H1 (cell line): ENCODE data around the gene OSM. TPM values are rescaled to one million over a fixed set of nuclear protein-coding genes. Genes with fewer than 3 reads are reported as not detected.

Experiments
- CTCF ChIA-PET: fragments of 300-600 bp; sonication (Branson Sonifier 250); formaldehyde crosslinking; loops from one replicate; lab custom pipeline; 2021; ENCODE audit not compliant: partially characterized antibody; lab: Charles Lee
- POLR2A ChIA-PET: fragments of 300-600 bp; sonication (Branson Sonifier 250); formaldehyde crosslinking; loops from one replicate; lab custom pipeline; 2021; ENCODE audit warnings: inconsistent platforms; ENCODE audit not compliant: partially characterized antibody; lab: Charles Lee
- DNase-seq, 2 experiments: peaks; one replicate each; pipeline versions ENCODE4 v3.0.0 to v3.0.0-alpha.2; 2010 to 2022; ENCODE audit warnings: low spot score in 2 of 2, low read depth in 1 of 2, mixed read lengths in 1 of 2
- FAIRE-seq: peaks from 2 replicates; lab custom pipeline; 2011; peaks lifted over from hg19 to GRCh38; lab: Jason Lieb, UNC
- H2AFZ ChIP-seq: 2 replicates; pipeline ENCODE4 v1.8.1; 2012; ENCODE audit warnings: low read length, inconsistent platforms
- H2AK5ac ChIP-seq: 2 replicates; pipeline ENCODE4 v1.6.1; 2013; ENCODE audit warnings: low read depth, low read length
- H2BK120ac ChIP-seq: replicated peaks from 2 replicates; pipeline ENCODE3; 2013; ENCODE audit warnings: low read depth, low read length, inconsistent platforms
- H2BK12ac ChIP-seq: 2 replicates; pipeline ENCODE4 v1.6.1; 2013; ENCODE audit warnings: low read depth, low read length
- H2BK15ac ChIP-seq: 2 replicates; pipeline ENCODE4 v1.6.1; 2013; ENCODE audit warnings: low read length
- H2BK20ac ChIP-seq: 2 replicates; pipeline ENCODE4 v1.6.1; 2013; ENCODE audit warnings: low read length
- H2BK5ac ChIP-seq: 2 replicates; pipeline ENCODE4 v1.6.1; 2013; ENCODE audit warnings: low read depth, low read length
- H3K14ac ChIP-seq: 2 replicates; pipeline ENCODE4 v1.6.1; 2013; ENCODE audit warnings: inconsistent platforms; ENCODE audit not compliant: insufficient read length
- H3K18ac ChIP-seq: 2 replicates; pipeline ENCODE4 v1.6.1; 2013; ENCODE audit warnings: low read length; ENCODE audit errors: extremely low read depth
- H3K23ac ChIP-seq: 2 replicates; pipeline ENCODE4 v1.6.1; 2013; ENCODE audit warnings: inconsistent platforms; ENCODE audit not compliant: insufficient read length
- H3K23me2 ChIP-seq: 2 replicates; pipeline ENCODE4 v1.6.1; 2013; ENCODE audit warnings: low read depth, low read length
- H3K27ac ChIP-seq: 2 replicates; pipeline ENCODE4 v1.6.1; 2011; ENCODE audit warnings: low read depth, low read length, inconsistent platforms
- H3K27me3 ChIP-seq, 4 experiments: replicated peaks in 1 of 4; 1 replicate in 1 of 4; 2 replicates in 3 of 4; pipeline versions ENCODE4 v1.6.1 to v1.8.1; 2011 to 2013; ENCODE audit warnings: low read length in 3 of 4, mild to moderate bottlenecking in 3 of 4, inconsistent platforms in 2 of 4, mixed read lengths in 2 of 4, moderate library complexity in 1 of 4; ENCODE audit not compliant: control insufficient read depth in 3 of 4, insufficient read depth in 3 of 4; ENCODE audit errors: extremely low read depth in 1 of 4
- H3K36me3 ChIP-seq, 4 experiments: 2 replicates each; pipeline versions ENCODE4 v1.6.1 to v1.8.1; 2011 to 2013; ENCODE audit warnings: mild to moderate bottlenecking in 4 of 4, low read length in 3 of 4, moderate library complexity in 2 of 4, control low read depth in 1 of 4, inconsistent platforms in 1 of 4; ENCODE audit not compliant: insufficient read depth in 4 of 4, control insufficient read depth in 2 of 4
- H3K4ac ChIP-seq: replicated peaks from 2 replicates; pipeline ENCODE3; 2013; ENCODE audit warnings: low read length, low read depth, mixed read lengths, inconsistent platforms; ENCODE audit not compliant: insufficient read length
- H3K4me1 ChIP-seq, 4 experiments: replicated peaks in 1 of 4; 1 replicate in 1 of 4; 2 replicates in 3 of 4; pipeline versions ENCODE4 v1.6.1 to v1.8.1; 2011 to 2013; ENCODE audit warnings: low read length in 3 of 4, inconsistent platforms in 2 of 4, mixed read lengths in 1 of 4; ENCODE audit not compliant: insufficient read depth in 4 of 4, control insufficient read depth in 3 of 4
- H3K4me2 ChIP-seq, 2 experiments: 2 replicates each; pipeline versions ENCODE4 v1.6.1 to v1.8.1; 2011 to 2013; ENCODE audit warnings: low read depth in 2 of 2, low read length in 2 of 2, control low read depth in 1 of 2, inconsistent platforms in 1 of 2, mild to moderate bottlenecking in 1 of 2; ENCODE audit not compliant: insufficient read depth in 1 of 2
- H3K4me3 ChIP-seq, 4 experiments: fragments of 200-600, 300-600 bp in 1 of 4; sonication (generic), shearing (Covaris generic), sonication (Bioruptor Twin) in 1 of 4; 2 replicates each; pipeline versions ENCODE4 v1.5.1 to v1.8.1; 2011 to 2016; ENCODE audit warnings: low read length in 4 of 4, low read depth in 3 of 4, control low read depth in 2 of 4, inconsistent platforms in 2 of 4, mild to moderate bottlenecking in 2 of 4, mixed read lengths in 1 of 4, moderate library complexity in 1 of 4; ENCODE audit not compliant: insufficient read depth in 2 of 4; ENCODE audit errors: extremely low read depth in 1 of 4
- H3K56ac ChIP-seq: replicated peaks from 2 replicates; pipeline ENCODE3; 2013; ENCODE audit warnings: low read depth, mild to moderate bottlenecking, mixed read lengths, low read length, inconsistent platforms; ENCODE audit not compliant: insufficient read length
- H3K79me1 ChIP-seq: 2 replicates; pipeline ENCODE4 v1.6.1; 2013; ENCODE audit warnings: low read depth, low read length, control low read depth
- H3K79me2 ChIP-seq, 2 experiments: 2 replicates each; pipeline versions ENCODE4 v1.6.1 to v1.8.1; 2012 to 2013; ENCODE audit warnings: low read length in 2 of 2, mild to moderate bottlenecking in 2 of 2, inconsistent platforms in 1 of 2; ENCODE audit not compliant: insufficient read depth in 2 of 2, control insufficient read depth in 1 of 2
- H3K9ac ChIP-seq, 4 experiments: replicated peaks in 1 of 4; 1 replicate in 1 of 4; 2 replicates in 3 of 4; pipeline versions ENCODE4 v1.6.1 to v1.8.1; 2011 to 2013; ENCODE audit warnings: low read depth in 3 of 4, low read length in 3 of 4, control low read depth in 2 of 4, mild to moderate bottlenecking in 2 of 4, moderate library complexity in 2 of 4, inconsistent platforms in 1 of 4; ENCODE audit errors: extremely low read depth in 1 of 4
- H3K9me3 ChIP-seq, 2 experiments: 2 replicates each; pipeline versions ENCODE4 v1.6.1 to v1.8.1; 2012 to 2013; ENCODE audit warnings: mild to moderate bottlenecking in 2 of 2, moderate library complexity in 2 of 2, control low read depth in 1 of 2, inconsistent platforms in 1 of 2, low read depth in 1 of 2, low read length in 1 of 2, mixed read lengths in 1 of 2; ENCODE audit not compliant: insufficient read depth in 2 of 2
- H4K20me1 ChIP-seq, 2 experiments: replicated peaks in 1 of 2; 2 replicates each; pipeline versions ENCODE3 to v1.8.1; 2011 to 2013; ENCODE audit warnings: inconsistent platforms in 2 of 2, low read length in 2 of 2, mild to moderate bottlenecking in 1 of 2; ENCODE audit not compliant: insufficient read depth in 2 of 2, control insufficient read depth in 1 of 2
- H4K5ac ChIP-seq: 2 replicates; pipeline ENCODE4 v1.6.1; 2013; ENCODE audit warnings: low read length, low read depth, mixed read lengths, inconsistent platforms; ENCODE audit not compliant: insufficient read length
- H4K8ac ChIP-seq: 2 replicates; pipeline ENCODE4 v1.8.0; 2013; ENCODE audit warnings: mild to moderate bottlenecking, moderate library complexity, low read length, inconsistent platforms; ENCODE audit not compliant: insufficient read depth; ENCODE audit errors: extremely low read depth
- H4K91ac ChIP-seq: replicated peaks from 2 replicates; pipeline ENCODE3; 2013; ENCODE audit warnings: low read length, mixed read lengths, inconsistent platforms; ENCODE audit not compliant: insufficient read length
- CBX5 ChIP-seq: fragments of 300-800, 300-1000 bp; sonication (generic); IDR thresholded peaks from 2 replicates; pipeline ENCODE4 v1.7.1; 2016; ENCODE audit warnings: antibody characterized with exemption, low read length, low read depth
- EP300 ChIP-seq, 2 experiments: IDR thresholded peaks; 1 replicate in 1 of 2; 2 replicates in 1 of 2; pipeline ENCODE4 v1.6.1; 2011 to 2012; ENCODE audit warnings: low read depth in 2 of 2, low read length in 2 of 2, mild to moderate bottlenecking in 2 of 2, borderline replicate concordance in 1 of 2, inconsistent platforms in 1 of 2, moderate library complexity in 1 of 2
- JUND ChIP-seq: IDR thresholded peaks from 2 replicates; pipeline ENCODE4 v1.6.1; 2011; ENCODE audit warnings: mild to moderate bottlenecking, improper control_type of control experiment, low read length
- KDM4A ChIP-seq: IDR thresholded peaks from one replicate; pipeline ENCODE4 v1.7.1; 2012; ENCODE audit warnings: low read depth, mild to moderate bottlenecking, moderate library complexity, low read length, inconsistent platforms; ENCODE audit not compliant: severe bottlenecking
- KDM5A ChIP-seq: fragments of 200-600 bp; IDR thresholded peaks from 2 replicates; pipeline ENCODE4 v1.7.1; 2012; ENCODE audit warnings: mild to moderate bottlenecking, low read length, inconsistent platforms, mixed read lengths
- RNF2 ChIP-seq: fragments of 200-900, 300-1000 bp; sonication (generic); IDR thresholded peaks from 2 replicates; pipeline ENCODE4 v1.7.1; 2016; ENCODE audit warnings: borderline replicate concordance, low read depth, mild to moderate bottlenecking, antibody characterized with exemption, low read length; ENCODE audit not compliant: poor library complexity, severe bottlenecking; ENCODE audit errors: missing control alignments
- SP4 ChIP-seq: IDR thresholded peaks from 2 replicates; pipeline ENCODE4 v1.6.1; 2012; ENCODE audit warnings: low read length, inconsistent platforms
- TAF7 ChIP-seq: optimal IDR thresholded peaks from 2 replicates; pipeline ENCODE3; 2011; ENCODE audit warnings: low read depth, mild to moderate bottlenecking, inconsistent platforms, low read length, moderate library complexity, borderline replicate concordance
- WGBS, 2 experiments: shearing (Covaris generic) in 1 of 2; methylation state at CpG; one replicate each; pipeline versions ENCODE4 v1.1.6 to v1.1.7; 2013 to 2015; ENCODE audit warnings: low lambda C conversion rate in 2 of 2, mixed read lengths in 2 of 2, inconsistent platforms in 1 of 2, low coverage in 1 of 2, missing lambda C conversion rate in 1 of 2; ENCODE audit not compliant: insufficient replicate concordance in 2 of 2, insufficient coverage in 1 of 2, insufficient read length in 1 of 2; ENCODE audit errors: extremely low coverage in 1 of 2, missing lambda C conversion rate in 1 of 2; 5-methylcytosine and 5-hydroxymethylcytosine counted together
- polyA plus RNA-seq, 7 experiments: library from polyadenylated mRNA; depleted of rRNA in 3 of 7; stranded (reverse) in 5 of 7; unstranded in 2 of 7; fragments of >200 nt in 5 of 7; fragments of 200-250 nt in 2 of 7; gene quantifications; 1 replicate in 5 of 7; 2 replicates in 1 of 7; 4 replicates in 1 of 7; pipeline versions ENCODE4 v1.2.1 to v1.2.3, GENCODE V29; 2011 to 2013; ENCODE audit warnings: missing spikeins in 2 of 7, mixed read lengths in 2 of 7
- total RNA-seq: library from RNA; stranded (reverse); fragmentation: NEBNext Ultra II Directional; extraction: Animal tissue kit (Norgen Biotek cat#: 25700); gene quantifications from 2 replicates; pipeline ENCODE4 v1.2.1, GENCODE V29; 2021
- TF ChIP-seq, protein P1 (sequence below): IDR thresholded peaks from 2 replicates; pipeline ENCODE4 v1.6.1; 2011; ENCODE audit warnings: low read length, improper control_type of control experiment
- TF ChIP-seq, protein P2 (sequence below): IDR thresholded peaks from 2 replicates; pipeline ENCODE4 v1.6.1; 2012; ENCODE audit warnings: inconsistent platforms

The OSM gene
- total and polyA plus RNA-seq, 2 of the 8 experiments (the other 6 are each of a cell fraction or from before 2014, with no cell fraction given) = not detected

DNA sequence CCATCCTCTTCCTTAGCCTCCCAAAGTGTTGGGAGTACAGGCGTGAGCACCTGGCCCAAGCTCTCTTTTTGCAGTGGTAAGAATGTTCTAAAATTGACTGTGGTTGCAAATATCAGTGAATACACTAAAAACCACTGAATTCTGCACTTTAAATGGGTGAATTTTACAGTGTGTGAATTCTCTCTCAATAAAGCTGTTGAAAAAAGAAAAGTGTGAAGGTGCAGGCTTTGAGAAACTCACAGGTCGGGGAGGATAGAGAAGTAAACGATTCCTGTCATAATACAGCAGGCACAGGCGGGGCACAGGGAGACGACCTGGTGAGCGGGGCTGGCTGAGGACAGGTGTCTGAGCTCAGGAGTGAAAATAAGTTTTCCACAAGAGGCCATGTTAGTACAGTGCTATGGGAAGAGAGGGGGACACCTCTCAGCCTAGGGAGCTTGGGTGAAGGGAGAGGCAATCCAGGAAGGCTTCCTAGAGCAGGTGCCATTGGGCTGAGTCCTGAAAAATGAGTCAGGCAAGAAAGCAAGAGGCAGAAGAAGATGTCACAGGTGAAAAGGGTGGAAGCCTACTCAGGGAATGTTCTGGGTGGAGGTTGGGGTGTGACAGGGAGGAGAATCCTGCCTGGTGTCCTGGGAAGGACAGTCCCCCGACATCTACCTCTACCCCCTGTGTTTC, 46.2 kb downstream of the OSM start:
- Histone ChIP-seq H3K9ac (no peak overlapping the region), H3K36me3 (no peaks in the 10 kb centered on the region), H4K8ac (no peak overlapping the region), H3K14ac (no peak overlapping the region), H4K5ac (no peak overlapping the region), H2BK12ac (no peak overlapping the region), H3K4ac (no peak overlapping the region), H3K79me1 (no peaks in the 10 kb centered on the region), H4K20me1 (peaks cover 0 to 2% of the 10 kb centered on the region in 2 experiments), H3K23me2 (no peaks in the 10 kb centered on the region; the same call in none of the 2 replicates), H2BK5ac (no peak overlapping the region), H3K4me3 (no peak overlapping the region), H3K23ac (no peak overlapping the region), H3K4me2 (no peak overlapping the region), H2BK120ac (no peak overlapping the region), H3K27me3 (peaks cover 0 to 3% (median 0%) of the 10 kb centered on the region in 4 experiments; a peak in 1 of 7 replicates), H3K56ac (no peak overlapping the region), H3K18ac (no peak overlapping the region), H3K79me2 (no peaks in the 10 kb centered on the region), H3K27ac (no peak overlapping the region), H2BK20ac (no peak overlapping the region), H2AK5ac (no peak overlapping the region; the same call in 1 of the 2 replicates), H2AFZ (no peak overlapping the region), H2BK15ac (no peak overlapping the region), H4K91ac (no peak overlapping the region), H3K9me3 (no peaks in the 10 kb centered on the region), H3K4me1 (0 out of 7 replicates have a peak, but pooled peaks cover 0 to 4% (median 0%) of the 10 kb centered on the region in 4 experiments)
- FAIRE-seq (no peak), DNase-seq (no peak)
- ChIA-PET CTCF (interaction anchor here (0.6 to 1.0 kb wide), 5 partner anchors 9 to 459 kb away, joined by 3 to 6 read pairs (median 3); no protein-coding TSS in a partner anchor), POLR2A (interaction anchor here (0.5 kb wide), 1 partner anchor 674 kb away, joined by 3 read pairs; no protein-coding TSS in a partner anchor)
- 81% methylated on average over 7 of the region's 7 CpGs; no CpG with 5 or more reads in 1 of the 2 experiments for WGBS, 2 experiments
- TF ChIP-seq CBX5 = no peak
- TF ChIP-seq SP4 = no peak
- TF ChIP-seq JUND = no peak
- TF ChIP-seq, protein P1, sequence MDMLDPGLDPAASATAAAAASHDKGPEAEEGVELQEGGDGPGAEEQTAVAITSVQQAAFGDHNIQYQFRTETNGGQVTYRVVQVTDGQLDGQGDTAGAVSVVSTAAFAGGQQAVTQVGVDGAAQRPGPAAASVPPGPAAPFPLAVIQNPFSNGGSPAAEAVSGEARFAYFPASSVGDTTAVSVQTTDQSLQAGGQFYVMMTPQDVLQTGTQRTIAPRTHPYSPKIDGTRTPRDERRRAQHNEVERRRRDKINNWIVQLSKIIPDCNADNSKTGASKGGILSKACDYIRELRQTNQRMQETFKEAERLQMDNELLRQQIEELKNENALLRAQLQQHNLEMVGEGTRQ = no peak
- TF ChIP-seq KDM4A = no peak
- TF ChIP-seq, protein P2, sequence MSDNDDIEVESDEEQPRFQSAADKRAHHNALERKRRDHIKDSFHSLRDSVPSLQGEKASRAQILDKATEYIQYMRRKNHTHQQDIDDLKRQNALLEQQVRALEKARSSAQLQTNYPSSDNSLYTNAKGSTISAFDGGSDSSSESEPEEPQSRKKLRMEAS = no peak
- TF ChIP-seq EP300 (IDR thresholded peaks at IDR 0.05; ENCODE audit: borderline replicate concordance in 1 of 2, low read depth in 2 of 2, low read length in 2 of 2) = no peak
- no peak for TF ChIP-seq KDM5A
- no peak for TF ChIP-seq TAF7
- no peak for TF ChIP-seq RNF2
